Measurements from ENCODE around the gene BEST1.

Gene BEST1

DNA sequence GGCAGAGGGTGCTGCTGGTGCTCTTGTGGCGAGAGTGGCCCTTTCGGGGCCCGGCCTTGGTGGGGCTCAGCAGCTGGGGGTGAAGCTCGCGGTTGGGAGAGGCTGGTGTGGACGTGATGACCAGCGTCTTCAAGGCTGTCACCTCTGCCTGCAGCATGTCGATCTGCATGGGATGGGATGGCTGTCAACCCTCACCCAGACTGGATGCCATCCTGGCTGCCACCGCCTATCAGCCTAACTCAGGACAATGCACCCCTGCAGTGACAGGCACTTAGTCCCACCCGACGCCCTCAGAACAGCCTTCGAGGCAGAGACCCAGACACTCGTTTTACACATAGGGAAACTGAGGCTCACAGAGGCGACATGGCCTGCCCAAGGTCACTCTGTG lies 43.6 kb upstream of the BEST1 start:
- H3K27ac ChIP-seq, result no peak overlapping the region
- TF ChIP-seq ZFX (IDR thresholded peaks at IDR 0.05) (no peak), CTCF (conservative IDR thresholded peaks at IDR 0.05) (no peak)

GRCh38 chr11:61907282-61907681 lies 42.9 kb upstream of the BEST1 start:
- no peak overlapping the region for H3K27ac ChIP-seq
- TF ChIP-seq CTCF (conservative IDR thresholded peaks at IDR 0.05) (no peak), ZFX (IDR thresholded peaks at IDR 0.05) (no peak)

DNA sequence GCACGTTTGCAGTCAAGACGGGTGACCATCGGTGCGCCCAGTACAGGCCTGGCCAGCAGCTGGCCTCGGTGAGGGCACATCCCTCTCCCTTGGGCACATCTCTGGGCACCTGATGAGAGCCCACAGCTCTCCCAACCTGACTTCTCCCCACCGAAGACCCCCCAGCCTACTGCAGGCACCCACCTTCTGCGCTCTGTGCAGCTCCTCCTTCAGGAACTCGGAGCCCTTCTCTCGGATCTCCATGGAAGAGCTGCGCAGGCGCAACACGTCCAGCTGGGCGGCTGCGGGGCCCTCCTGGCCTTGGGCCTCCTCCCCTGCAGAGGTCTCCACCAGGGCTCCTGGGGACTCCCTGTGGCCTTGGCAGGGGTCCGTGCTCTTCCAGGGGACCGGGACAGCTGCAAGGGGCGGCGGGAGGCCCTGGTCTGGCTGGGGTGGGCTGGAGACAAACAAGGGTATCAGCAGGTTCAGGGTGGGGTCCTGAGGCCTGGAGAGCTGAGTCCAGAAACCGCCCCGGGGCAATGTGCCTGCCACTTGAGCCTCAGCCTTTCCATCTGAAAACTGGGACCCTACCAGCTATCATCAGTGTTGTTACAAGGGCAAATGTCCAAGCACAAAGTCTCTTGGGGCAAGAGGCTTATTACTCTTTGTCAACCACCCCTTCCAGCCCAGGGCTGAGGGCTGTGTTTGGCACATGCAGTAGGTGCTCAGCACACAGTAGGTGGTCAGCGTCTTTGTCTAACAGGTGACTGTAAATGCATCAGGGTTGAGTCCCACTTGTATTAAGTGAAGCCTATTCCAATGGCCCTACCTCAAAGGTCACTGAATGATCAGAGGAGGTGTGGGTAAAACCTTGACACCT lies 42.1 kb upstream of the BEST1 start:
- H3K27ac ChIP-seq, result no peak overlapping the region
- TF ChIP-seq CTCF (conservative IDR thresholded peaks at IDR 0.05) (no peak), ZFX (IDR thresholded peaks at IDR 0.05) (no peak)

DNA sequence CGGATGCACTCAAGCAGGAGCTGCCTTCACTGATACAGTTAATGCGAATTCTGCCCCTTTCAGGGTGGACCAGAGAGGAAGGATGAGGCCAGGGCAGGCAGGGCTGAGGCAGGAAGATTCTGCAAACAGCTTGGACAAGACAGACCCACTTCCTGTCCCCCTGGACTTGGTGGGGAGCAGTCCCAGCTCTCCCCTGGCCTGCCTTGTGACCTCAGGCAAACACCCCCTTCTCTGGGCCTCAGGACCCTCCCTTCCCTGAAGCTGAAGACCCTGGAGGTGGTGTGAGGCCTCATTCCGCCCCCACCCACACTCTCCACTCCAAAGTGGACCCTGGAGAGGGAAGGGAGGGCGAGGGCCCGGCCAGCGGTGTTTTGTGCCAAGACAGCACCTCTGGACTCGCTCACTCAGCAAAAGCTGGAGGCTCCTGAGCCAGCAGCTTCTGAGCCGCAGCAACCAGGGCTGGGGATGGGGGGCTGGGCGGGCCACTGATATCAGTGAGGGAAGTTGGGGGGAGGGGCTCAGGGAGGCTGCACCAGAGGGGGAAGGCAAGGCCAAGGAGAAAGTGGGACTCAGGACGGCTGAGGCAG lies 41.3 kb upstream of the BEST1 start:
- TF ChIP-seq CTCF (conservative IDR thresholded peaks at IDR 0.05), result no peak
- TF ChIP-seq ZFX (IDR thresholded peaks at IDR 0.05), result no peak
- no peak overlapping the region for H3K27ac ChIP-seq

DNA sequence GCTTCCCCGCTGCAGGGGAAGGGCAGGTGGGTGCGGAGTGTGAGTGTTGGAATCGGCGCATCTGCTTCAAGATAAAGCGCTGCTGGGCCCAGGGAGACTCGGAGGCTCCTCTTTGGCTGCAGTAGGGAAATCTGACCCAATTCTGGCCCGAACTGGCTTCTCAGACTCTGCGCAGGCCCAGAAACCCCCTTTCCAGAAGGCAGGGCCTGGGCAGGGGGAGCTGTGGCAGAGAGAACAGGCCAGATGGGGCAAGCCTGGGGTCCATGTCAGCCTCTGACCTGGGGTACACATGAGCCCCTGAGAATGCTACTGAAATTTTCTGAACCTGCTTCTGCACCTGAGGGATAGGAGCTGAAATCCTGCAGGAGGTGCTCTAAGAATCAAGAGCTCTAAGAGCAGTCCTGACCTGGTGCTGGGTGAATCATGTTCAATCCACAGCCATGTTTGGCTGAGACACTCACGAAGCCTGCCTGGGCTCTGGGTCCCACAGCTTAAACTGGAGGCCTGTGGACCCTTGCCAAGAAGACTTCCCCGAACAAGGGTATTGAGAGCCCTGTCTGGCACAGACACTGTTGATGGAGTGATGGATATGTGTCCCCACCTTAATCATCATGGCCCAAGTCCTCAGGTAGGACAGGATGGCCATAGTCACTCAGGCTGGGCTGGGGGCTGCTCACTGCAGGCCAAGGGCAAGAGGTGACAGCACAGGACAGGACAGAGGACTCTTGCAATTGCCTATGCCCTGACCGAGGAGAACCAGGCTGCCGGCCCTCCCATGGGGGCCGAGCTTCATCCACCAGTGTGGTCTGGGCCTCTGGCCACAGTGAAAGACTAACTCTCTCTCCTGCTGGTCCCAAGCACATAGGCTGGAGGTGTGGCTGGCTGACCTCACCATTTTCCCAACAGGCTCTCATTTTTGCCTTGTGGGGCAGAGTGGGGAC lies 39.7 kb upstream of the BEST1 start:
- TF ChIP-seq CTCF (conservative IDR thresholded peaks at IDR 0.05), result no peak
- no peak for TF ChIP-seq ZFX (IDR thresholded peaks at IDR 0.05)
- no peak overlapping the region for H3K27ac ChIP-seq

GRCh38 chr11:61911128-61911700 lies 38.9 kb upstream of the BEST1 start:
- H3K27ac ChIP-seq, result no peak overlapping the region

More at GRCh38 chr11:61911128-61911700, 38.9 kb upstream of the BEST1 start:
- TF ChIP-seq ZFX (IDR thresholded peaks at IDR 0.05), result no peak
- no peak for TF ChIP-seq CTCF (conservative IDR thresholded peaks at IDR 0.05)

All from C4-2B (cell line).